ENCODE results near the gene AP2A2.

GRCh38 chr11:947744-948143 lies 22.1 kb downstream of the AP2A2 start:
- TF ChIP-seq CTCF (IDR thresholded peaks at IDR 0.05) (no peak), POLR2AphosphoS5 (IDR thresholded peaks at IDR 0.05) (no peak)

Data from prostate gland (tissue), 2 donors.